ENCODE measurements around the gene LRRC25.

The LRRC25 gene

GRCh38 chr19:18397242-18398202 lies at the start of gene LRRC25:
Gene LRRC25 (minus strand): TSS chr19:18397622. CDS start chr19:18396963, 659 bp downstream.
- no peak for DNase-seq

GRCh38 chr19:18446811-18447359 lies 49.5 kb upstream of the LRRC25 start:
- DNase-seq: no peak

- DNase-seq: no peak
Measured at GRCh38 chr19:18446145-18446810, 48.9 kb upstream of the LRRC25 start.

- no peak for DNase-seq
Measured at GRCh38 chr19:18445262-18445948, 48.0 kb upstream of the LRRC25 start.

- no peak for DNase-seq
Measured at GRCh38 chr19:18444513-18444912, 47.1 kb upstream of the LRRC25 start.

GRCh38 chr19:18443831-18444230 lies 46.4 kb upstream of the LRRC25 start:
- DNase-seq: no peak

GRCh38 chr19:18443406-18443805 lies 46.0 kb upstream of the LRRC25 start:
- DNase-seq: no peak

- DNase-seq: no peak
Measured at GRCh38 chr19:18442941-18443340, 45.5 kb upstream of the LRRC25 start.

- DNase-seq: no peak
Measured at GRCh38 chr19:18441804-18442788, 44.7 kb upstream of the LRRC25 start.

- DNase-seq: no peak
Measured at GRCh38 chr19:18440936-18441803, 43.7 kb upstream of the LRRC25 start.

- no peak for DNase-seq
Measured at GRCh38 chr19:18440415-18440877, 43.0 kb upstream of the LRRC25 start.

- no peak for DNase-seq
Measured at GRCh38 chr19:18439910-18440237, 42.5 kb upstream of the LRRC25 start.

GRCh38 chr19:18439025-18439909 lies 41.8 kb upstream of the LRRC25 start:
- no peak for DNase-seq

- DNase-seq: no peak
Measured at GRCh38 chr19:18438331-18439024, 41.1 kb upstream of the LRRC25 start.

GRCh38 chr19:18437491-18438330 lies 40.3 kb upstream of the LRRC25 start, which contains the start of gene ISYNA1:
Gene ISYNA1 (minus strand): TSS chr19:18438133. CDS start chr19:18437979, 154 bp downstream.
- peak; percentile 75 for DNase-seq

GRCh38 chr19:18436671-18437490 lies 39.5 kb upstream of the LRRC25 start:
- DNase-seq: peak; percentile 88
